Measurements from ENCODE around the gene KCNA3. TPM values are rescaled to one million over a fixed set of nuclear protein-coding genes. Genes with fewer than 3 reads are reported as not detected.

KCNA3 gene
- total and polyA plus RNA-seq, 2 of the 8 experiments (the other 6 are each of a cell fraction or from before 2014, with no cell fraction given), result 0.95 to 1.1 TPM

DNA sequence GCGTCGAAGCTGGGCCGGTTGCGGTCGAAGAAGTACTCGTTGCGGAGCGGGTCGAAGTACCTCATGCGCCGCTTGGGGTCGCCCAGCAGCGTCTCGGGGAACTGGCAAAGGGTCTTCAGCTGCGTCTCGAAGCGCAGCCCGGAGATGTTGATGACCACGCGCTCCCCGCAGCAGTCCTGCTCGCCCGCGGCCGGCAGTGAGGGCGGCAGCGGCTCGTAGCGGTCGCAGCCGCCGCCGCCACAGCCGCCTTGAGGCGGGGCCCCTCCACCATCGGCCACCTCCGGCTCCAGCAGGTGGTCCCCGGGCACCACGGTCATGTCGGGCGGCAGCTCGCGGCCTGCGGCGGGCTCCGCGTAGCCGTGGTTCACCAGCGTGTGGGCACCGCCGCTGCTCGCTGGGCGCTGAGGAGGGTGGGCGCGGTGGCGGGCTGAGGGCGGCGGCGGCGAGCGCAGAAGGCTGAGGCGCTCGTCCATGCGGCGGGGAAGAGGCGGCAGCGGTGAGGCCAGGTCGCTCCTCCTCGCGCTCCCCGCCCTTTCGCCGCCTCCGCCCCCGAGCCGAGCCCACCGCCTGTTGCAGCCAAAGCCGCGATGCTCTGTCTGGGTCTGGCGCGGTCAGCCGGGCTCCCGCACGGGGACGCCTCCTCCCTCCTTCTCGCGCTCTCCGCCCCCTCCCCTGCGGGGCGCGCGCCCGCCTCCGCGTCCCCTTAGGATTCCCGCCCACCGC lies at the start of gene KCNA3 (continued):
- no peak for TF ChIP-seq SAP30 (IDR thresholded peaks at IDR 0.05; ENCODE audit: insufficient read depth, insufficient replicate concordance, low read length)
- no peak for TF ChIP-seq JUND (IDR thresholded peaks at IDR 0.05; ENCODE audit: low read length)
- TF ChIP-seq RFX5 (IDR thresholded peaks at IDR 0.05; ENCODE audit: borderline replicate concordance, low read depth, low read length), result no peak
- TF ChIP-seq BCL11A (IDR thresholded peaks at IDR 0.05; ENCODE audit: low read depth in 2 of 2, low read length in 2 of 2), result no peak
- TF ChIP-seq PHF8 (conservative IDR thresholded peaks at IDR 0.05; ENCODE audit: low read depth, low read length), result no peak
- no peak for TF ChIP-seq ATF2 (IDR thresholded peaks at IDR 0.05; ENCODE audit: low read length)
- TF ChIP-seq MAX (IDR thresholded peaks at IDR 0.05), result peak; percentile 89
- TF ChIP-seq TBP (IDR thresholded peaks at IDR 0.05; ENCODE audit: low read depth, low read length), result peak; percentile 43; the same call in 1 of the 2 replicates
- no peak for TF ChIP-seq NRF1 (IDR thresholded peaks at IDR 0.05; ENCODE audit: low read depth, low read length)
- TF ChIP-seq, protein P1, sequence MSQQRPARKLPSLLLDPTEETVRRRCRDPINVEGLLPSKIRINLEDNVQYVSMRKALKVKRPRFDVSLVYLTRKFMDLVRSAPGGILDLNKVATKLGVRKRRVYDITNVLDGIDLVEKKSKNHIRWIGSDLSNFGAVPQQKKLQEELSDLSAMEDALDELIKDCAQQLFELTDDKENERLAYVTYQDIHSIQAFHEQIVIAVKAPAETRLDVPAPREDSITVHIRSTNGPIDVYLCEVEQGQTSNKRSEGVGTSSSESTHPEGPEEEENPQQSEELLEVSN (IDR thresholded peaks at IDR 0.05), result peak; percentile 91
- TF ChIP-seq CEBPB (IDR thresholded peaks at IDR 0.05; ENCODE audit: low read depth, low read length), result no peak
- no peak for TF ChIP-seq POU5F1 (IDR thresholded peaks at IDR 0.05; ENCODE audit: low read depth, low read length)
- TF ChIP-seq CHD2 (IDR thresholded peaks at IDR 0.05; ENCODE audit: low read length), result no peak
- TF ChIP-seq CBX5 (IDR thresholded peaks at IDR 0.05; ENCODE audit: low read depth, low read length), result no peak
- no peak for TF ChIP-seq RNF2 (IDR thresholded peaks at IDR 0.05; ENCODE audit: borderline replicate concordance, low read depth, low read length, missing control alignments, poor library complexity, severe bottlenecking)
- TF ChIP-seq SP2 (IDR thresholded peaks at IDR 0.05; ENCODE audit: low read length), result no peak
- TF ChIP-seq YY1 (IDR thresholded peaks at IDR 0.05; ENCODE audit: low read depth, low read length), result no peak
- no peak for TF ChIP-seq JUN (IDR thresholded peaks at IDR 0.05; ENCODE audit: low read depth, low read length)
- peak; percentile 71; the same call in 1 of the 2 replicates for TF ChIP-seq EGR1 (IDR thresholded peaks at IDR 0.05; ENCODE audit: borderline replicate concordance, low read depth, low read length)
- TF ChIP-seq TAF1 (IDR thresholded peaks at IDR 0.05; ENCODE audit: low read depth, low read length), result peak; percentile 30; the same call in 1 of the 2 replicates
- TF ChIP-seq POLR2A (IDR thresholded peaks at IDR 0.05; ENCODE audit: control extremely low read depth in 1 of 2, low read depth in 2 of 2, low read length in 2 of 2), result no peak
